Esophagus muscularis mucosa (tissue), 4 donors: ENCODE measurements around the gene MAP3K19. TPM values are rescaled to one million over a fixed set of nuclear protein-coding genes. Genes with fewer than 3 reads are reported as not detected.
"Not testable (repeated sequence)": the region's sequence is repeated elsewhere in the genome, so short reads cannot be mapped to it uniquely, and the experiment has no call there.

ENCODE experiments used
- DNase-seq: peaks from one replicate; pipeline ENCODE4 v3.0.0-alpha.2; 2017; ENCODE audit errors: extremely low spot score
- H3K27ac ChIP-seq, 4 donors: fragments of 200-600 bp; sonication (generic); replicated peaks in 1 of 4; 1 replicate in 3 of 4; 2 replicates in 1 of 4; pipeline ENCODE4 v1.5.1; 2016 to 2019; ENCODE audit warnings: mild to moderate bottlenecking in 1 of 4
- H3K27me3 ChIP-seq, 4 donors: fragments of 200-600 bp; sonication (generic); one replicate each; pipeline versions ENCODE4 v1.5.1 to v1.6.0; 2016 to 2019
- H3K36me3 ChIP-seq, 4 donors: fragments of 200-600 bp; sonication (generic); one replicate each; pipeline ENCODE4 v1.5.1; 2016 to 2019
- H3K4me1 ChIP-seq, 4 donors: fragments of 200-600 bp; sonication (generic); one replicate each; pipeline ENCODE4 v1.5.1; 2016 to 2019
- H3K4me3 ChIP-seq, 4 donors: fragments of 200-600 bp; sonication (generic); 1 replicate in 2 of 4; 2 replicates in 2 of 4; pipeline ENCODE4 v1.5.1; 2016 to 2019; ENCODE audit warnings: mild to moderate bottlenecking in 4 of 4, moderate library complexity in 1 of 4
- H3K9me3 ChIP-seq, 4 donors: fragments of 200-600 bp; sonication (generic); 1 replicate in 3 of 4; 2 replicates in 1 of 4; pipeline ENCODE4 v1.5.1; 2016 to 2019
- CTCF ChIP-seq, 3 experiments: fragments of 200-600 bp in 2 of 3; fragments of 450-650 bp in 1 of 3; sonication (generic) in 2 of 3; IDR thresholded peaks; one replicate each; pipeline ENCODE4 v1.5.1; 2017 to 2019; ENCODE audit warnings: antibody characterized with exemption in 3 of 3, mild to moderate bottlenecking in 2 of 3, moderate library complexity in 1 of 3
- EP300 ChIP-seq: sonication (generic); formaldehyde crosslinking; IDR thresholded peaks from one replicate; pipeline ENCODE4 v1.6.1; 2017; ENCODE audit warnings: antibody characterized with exemption
- POLR2A ChIP-seq: fragments of 450-650 bp; IDR thresholded peaks from one replicate; pipeline ENCODE4 v1.6.1; 2017; ENCODE audit warnings: antibody characterized with exemption, moderate library complexity, mild to moderate bottlenecking, low read depth
- POLR2AphosphoS5 ChIP-seq, 2 donors: sonication (generic); formaldehyde crosslinking; IDR thresholded peaks; one replicate each; pipeline ENCODE4 v1.6.1; 2017; ENCODE audit warnings: antibody characterized with exemption in 2 of 2
- WGBS: methylation state at CpG from one replicate; pipeline ENCODE4 v1.1.5; 2018; 5-methylcytosine and 5-hydroxymethylcytosine counted together
- intact Hi-C: fragments of 100-400 bp; cut with DNase I; formaldehyde crosslinking; loops from one replicate; pipeline ENCODE4 v1.15.1; 2023
- total RNA-seq, 4 donors: library from RNA; depleted of rRNA; stranded (reverse); fragments of >200 nt; gene quantifications; one replicate each; pipeline versions ENCODE4 v1.1.0 to v1.2.1, GENCODE V29; 2016

The MAP3K19 gene
- total RNA-seq, 4 donors from 2014 or later: not detected

GRCh38 chr2:135043345-135043744 lies 3.9 kb downstream of the MAP3K19 start:
- intact Hi-C loops: no loop called here
- WGBS: 61% methylated on average over 2 of the region's 2 CpGs

GRCh38 chr2:135037831-135038230 lies 9.4 kb downstream of the MAP3K19 start:
- Histone ChIP-seq H3K9me3 (no peaks in the 10 kb centered on the region), H3K27ac (no peak overlapping the region), H3K4me3 (no peak overlapping the region), H3K4me1 (peaks cover 0 to 4% (median 0%) of the 10 kb centered on the region in 4 donors), H3K36me3 (no peaks in the 10 kb centered on the region), H3K27me3 (no peaks in the 10 kb centered on the region)
- no peak for TF ChIP-seq EP300
- TF ChIP-seq POLR2AphosphoS5 (IDR thresholded peaks at IDR 0.05): no peak
- TF ChIP-seq POLR2A: no peak
- TF ChIP-seq CTCF (IDR thresholded peaks at IDR 0.05): no peak
- 40% methylated on average over 3 of the region's 3 CpGs for WGBS
- intact Hi-C loops: no loop called here
- DNase-seq: peak; percentile 74

More at GRCh38 chr2:135043345-135043744, 3.9 kb downstream of the MAP3K19 start:
- no peaks in the 10 kb centered on the region for H3K9me3 ChIP-seq
- TF ChIP-seq CTCF (IDR thresholded peaks at IDR 0.05): peak in 2 of 3 experiments; percentile 15 to 38
- TF ChIP-seq EP300: no peak
- no peak for TF ChIP-seq POLR2A
- H3K27ac ChIP-seq: no peak overlapping the region
- H3K4me1 ChIP-seq: peaks cover 0 to 4% (median 0%) of the 10 kb centered on the region in 4 donors
- H3K36me3 ChIP-seq: no peaks in the 10 kb centered on the region
- DNase-seq: no peak
- no peak overlapping the region for H3K4me3 ChIP-seq
- no peaks in the 10 kb centered on the region for H3K27me3 ChIP-seq

GRCh38 chr2:135033216-135033615 lies 14.0 kb downstream of the MAP3K19 start:
- H3K4me3 ChIP-seq, DNase-seq, intact Hi-C loops, H3K27me3 ChIP-seq, H3K9me3 ChIP-seq, H3K27ac ChIP-seq, H3K4me1 ChIP-seq, H3K36me3 ChIP-seq: not testable (repeated sequence)
- no CpG with 5 or more reads among the region's 33 CpGs for WGBS

- intact Hi-C loops: no loop called here
- Histone ChIP-seq H3K4me3 (no peak overlapping the region), H3K4me1 (no peaks in the 10 kb centered on the region), H3K9me3 (no peaks in the 10 kb centered on the region), H3K27ac (no peak overlapping the region), H3K27me3 (no peaks in the 10 kb centered on the region), H3K36me3 (no peaks in the 10 kb centered on the region)
- DNase-seq: peak; percentile 8
- 88% methylated on average over 1 of the region's 1 CpG for WGBS
- TF ChIP-seq POLR2AphosphoS5 (IDR thresholded peaks at IDR 0.05): no peak
- TF ChIP-seq CTCF (IDR thresholded peaks at IDR 0.05): no peak
- TF ChIP-seq EP300: no peak
- TF ChIP-seq POLR2A: no peak
Measured at GRCh38 chr2:135030826-135031225, 16.4 kb downstream of the MAP3K19 start.

- no peak for TF ChIP-seq POLR2AphosphoS5 (IDR thresholded peaks at IDR 0.05)
- TF ChIP-seq POLR2A: no peak
- TF ChIP-seq CTCF (IDR thresholded peaks at IDR 0.05): no peak
- TF ChIP-seq EP300: no peak
- H3K4me3 ChIP-seq: no peak overlapping the region
Measured at GRCh38 chr2:135029481-135030134, 17.6 kb downstream of the MAP3K19 start.

More at GRCh38 chr2:135029481-135030134, 17.6 kb downstream of the MAP3K19 start:
- intact Hi-C loops: no loop called here
- Histone ChIP-seq H3K27ac (no peak overlapping the region), H3K27me3 (no peaks in the 10 kb centered on the region), H3K36me3 (no peaks in the 10 kb centered on the region), H3K4me1 (no peaks in the 10 kb centered on the region), H3K9me3 (no peaks in the 10 kb centered on the region)
- DNase-seq: peak; percentile 31
- 74% methylated on average over 2 of the region's 2 CpGs for WGBS
